GM18499 (cell line): ENCODE data around the gene XPO4.
"Not testable (repeated sequence)": the region's sequence is repeated elsewhere in the genome, so short reads cannot be mapped to it uniquely, and the experiment has no call there.

ENCODE experiments used
- ATAC-seq: cut with Tn5 transposase; IDR thresholded peaks from one replicate; pipeline ENCODE4 v1.9.1; 2021; ENCODE audit warnings: moderate number of reproducible peaks; ENCODE audit not compliant: insufficient read depth, unreplicated experiment

XPO4 gene

GRCh38 chr13:20891768-20892167 is 10.8 kb downstream of the XPO4 start:
- ATAC-seq = no peak

DNA sequence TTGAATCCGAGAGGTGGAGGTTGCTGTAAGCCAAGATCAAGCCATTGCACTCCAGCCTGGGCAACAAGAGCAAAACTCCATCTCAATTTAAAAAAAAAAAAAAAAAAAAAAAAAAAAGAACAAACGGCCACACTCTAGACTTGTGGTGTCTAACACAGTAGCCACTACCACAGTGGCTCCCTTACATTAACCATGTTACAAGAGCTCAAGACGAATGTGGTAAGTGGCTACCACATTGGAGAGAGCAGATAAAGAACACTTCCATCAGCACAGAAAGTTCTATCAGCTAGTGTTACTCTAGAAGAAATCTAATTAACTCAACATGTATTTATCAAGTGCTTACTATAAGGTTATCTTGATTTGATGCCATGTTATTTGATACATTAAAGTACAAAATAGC is 11.5 kb downstream of the XPO4 start:
- no peak for ATAC-seq

DNA sequence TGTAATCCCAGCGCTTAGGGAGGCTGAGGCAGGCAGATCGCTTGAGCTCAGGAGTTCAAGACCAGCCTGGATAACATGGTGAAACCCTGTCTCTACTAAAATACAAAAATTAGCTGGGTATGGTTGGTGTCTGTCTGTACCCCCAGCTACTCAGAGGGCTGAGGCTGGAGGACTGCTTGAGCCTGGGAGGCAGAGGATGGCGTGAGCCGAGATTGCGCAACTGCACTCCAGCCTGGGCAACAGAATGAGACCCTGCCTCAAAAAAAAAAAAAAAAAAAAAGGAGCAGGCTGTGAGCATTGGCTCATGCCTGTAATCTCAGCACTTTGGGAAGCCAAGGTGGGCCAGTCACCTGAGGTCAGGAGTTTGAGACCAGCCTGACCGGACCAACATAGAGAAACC is 12.0 kb downstream of the XPO4 start:
- not testable (repeated sequence) for ATAC-seq

DNA sequence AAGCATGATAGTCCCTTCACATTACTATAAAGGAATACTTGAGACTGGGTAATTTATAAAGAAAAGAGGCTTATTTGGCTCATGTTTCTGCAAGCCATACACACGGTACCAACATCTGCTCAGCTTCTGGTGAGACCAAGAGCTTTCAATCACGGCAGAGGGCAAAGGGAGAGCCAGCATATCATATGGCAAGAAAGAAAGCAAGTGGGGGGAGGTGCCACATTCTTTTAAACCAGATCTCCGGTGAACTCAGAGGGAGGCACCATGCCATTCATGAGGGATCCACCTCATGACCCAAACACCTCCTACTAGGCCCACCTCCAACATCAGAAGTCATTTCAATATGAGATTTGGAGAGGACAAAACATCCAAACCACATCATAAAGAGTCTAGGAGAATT is 20.3 kb downstream of the XPO4 start:
- ATAC-seq = no peak

DNA sequence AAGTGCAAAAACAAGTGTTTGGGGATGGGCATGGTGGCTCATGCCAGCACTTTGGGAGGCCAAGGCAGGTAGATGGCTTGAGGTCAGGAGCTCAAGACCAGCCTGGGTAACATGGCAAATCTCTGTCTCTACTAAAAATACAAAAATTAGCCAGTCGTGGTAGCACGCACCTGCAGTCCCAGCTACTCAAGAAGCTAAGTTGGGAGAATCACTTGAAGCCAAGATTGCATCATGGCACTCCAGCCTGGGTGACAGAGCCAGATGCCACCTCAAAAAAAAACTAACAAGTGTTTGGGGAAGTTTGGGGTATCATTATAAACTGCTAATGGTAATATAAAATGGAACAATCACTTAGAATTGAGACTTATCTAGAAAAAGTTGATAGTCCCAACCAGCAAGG is 24.6 kb downstream of the XPO4 start:
- no peak for ATAC-seq

- ATAC-seq = not testable (repeated sequence)
Measured at GRCh38 chr13:20876802-20877201, 25.7 kb downstream of the XPO4 start.

DNA sequence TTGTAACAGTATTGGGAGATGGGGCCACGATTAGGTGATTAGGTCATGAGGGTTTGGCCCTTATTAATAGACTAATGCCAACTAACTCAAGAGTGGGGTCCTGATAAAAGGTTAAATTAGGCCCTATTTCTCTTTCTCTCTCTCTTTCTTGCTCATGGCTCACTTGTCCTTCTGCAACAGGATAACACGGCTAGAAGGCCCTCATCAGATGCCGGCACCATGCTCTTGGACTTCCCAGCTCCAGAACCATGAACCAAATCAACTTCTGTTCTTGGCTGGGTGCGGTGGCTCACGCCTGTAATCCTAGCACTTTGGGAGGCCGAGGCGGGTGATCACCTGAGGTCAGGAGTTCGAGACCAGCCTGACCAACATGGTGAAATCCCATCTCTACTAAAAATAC is 28.1 kb downstream of the XPO4 start:
- not testable (repeated sequence) for ATAC-seq

DNA sequence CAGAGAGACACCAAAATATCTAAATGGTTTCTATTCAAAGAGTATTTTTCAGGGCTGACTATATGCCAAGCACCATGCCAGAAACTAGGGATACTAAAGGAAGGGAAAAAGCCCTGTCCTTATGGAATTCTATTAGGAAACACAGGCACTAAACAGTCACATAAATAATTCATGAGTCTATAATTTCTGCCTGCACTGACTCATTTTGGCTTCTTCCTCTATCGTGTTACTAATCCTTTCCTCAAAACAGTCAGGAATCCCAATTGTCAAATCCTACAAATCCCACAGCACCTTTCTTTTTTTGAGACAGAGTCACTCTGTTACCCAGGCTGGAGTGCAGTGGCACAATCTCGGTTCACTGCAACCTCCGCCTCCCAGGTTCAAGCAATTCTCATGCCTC is 29.2 kb downstream of the XPO4 start:
- ATAC-seq = no peak

- no peak for ATAC-seq
Measured at GRCh38 chr13:20870829-20871228, 31.7 kb downstream of the XPO4 start.

GRCh38 chr13:20869540-20869939 is 33.0 kb downstream of the XPO4 start:
- ATAC-seq = no peak

DNA sequence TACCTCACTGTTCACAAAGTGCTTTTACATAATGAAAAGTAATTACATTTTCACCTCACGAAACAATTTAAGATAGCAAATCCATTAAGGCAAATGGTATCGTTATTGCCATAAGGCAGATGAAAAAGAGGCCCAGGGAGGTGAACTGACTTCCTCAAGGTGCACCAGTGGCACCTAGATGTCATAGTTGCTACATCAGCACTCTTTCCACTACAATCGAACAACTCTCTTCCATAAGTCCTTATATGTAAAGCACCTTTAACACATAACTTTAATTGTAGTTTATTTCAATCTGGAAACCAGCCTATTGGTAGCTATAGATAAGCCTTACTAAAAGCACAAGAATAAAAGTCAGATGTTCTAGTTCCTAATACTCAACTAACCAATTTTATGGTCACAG is 35.1 kb downstream of the XPO4 start:
- ATAC-seq = no peak

DNA sequence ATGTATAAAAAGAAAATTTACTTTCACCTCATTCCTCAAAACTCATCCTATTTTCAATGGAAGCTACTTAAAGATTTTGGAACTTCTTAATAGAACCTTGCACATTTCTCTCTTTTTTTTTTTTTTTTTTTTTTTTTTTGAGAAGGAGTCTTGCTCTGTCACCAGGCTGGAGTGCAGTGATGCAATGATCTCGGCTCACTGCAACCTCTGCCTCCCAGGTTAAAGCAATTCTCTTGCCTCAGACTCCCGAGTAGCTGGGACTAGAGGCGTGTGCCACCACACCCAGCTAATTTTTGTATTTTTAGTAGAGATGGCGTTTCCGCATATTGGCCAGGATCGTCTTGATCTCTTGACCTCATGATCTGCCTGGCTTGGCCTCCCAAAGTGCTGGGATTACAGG is 40.9 kb downstream of the XPO4 start:
- not testable (repeated sequence) for ATAC-seq

DNA sequence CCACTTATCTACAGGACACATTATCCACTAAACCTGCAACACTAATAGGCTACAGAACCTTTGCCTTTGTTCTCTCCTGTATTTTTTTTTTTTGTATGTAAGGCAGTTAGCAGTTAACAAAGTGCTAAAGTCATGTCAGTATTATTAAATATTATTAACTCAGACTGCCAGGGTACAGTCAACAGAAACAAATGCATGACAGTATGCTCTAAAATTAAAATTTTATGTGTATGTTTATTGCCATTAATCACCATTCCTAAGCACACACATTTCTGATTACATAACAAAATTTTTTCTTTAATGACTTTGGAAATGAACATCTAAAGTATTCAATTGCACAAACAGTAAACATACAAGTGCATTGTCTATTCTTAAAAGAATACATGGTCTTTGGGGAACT is 41.7 kb downstream of the XPO4 start:
- ATAC-seq = no peak

DNA sequence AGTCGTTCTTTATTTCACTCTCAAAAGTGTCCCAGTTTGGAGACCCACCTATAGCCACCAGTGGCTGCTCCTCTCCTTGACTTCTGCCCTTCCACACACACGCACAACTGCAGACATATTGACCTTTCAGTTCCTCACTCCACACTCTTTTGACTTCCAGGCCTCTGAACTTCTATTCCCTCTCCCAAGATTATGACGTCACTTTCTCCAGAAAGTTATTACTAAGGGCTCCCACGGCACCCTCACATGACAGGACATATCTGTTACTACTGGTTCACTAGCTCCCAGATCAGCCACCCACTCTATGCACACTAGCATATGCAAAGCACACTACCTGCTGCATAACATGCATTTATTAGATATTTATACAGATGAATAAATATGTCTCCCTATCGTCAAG is 45.9 kb downstream of the XPO4 start:
- no peak for ATAC-seq

DNA sequence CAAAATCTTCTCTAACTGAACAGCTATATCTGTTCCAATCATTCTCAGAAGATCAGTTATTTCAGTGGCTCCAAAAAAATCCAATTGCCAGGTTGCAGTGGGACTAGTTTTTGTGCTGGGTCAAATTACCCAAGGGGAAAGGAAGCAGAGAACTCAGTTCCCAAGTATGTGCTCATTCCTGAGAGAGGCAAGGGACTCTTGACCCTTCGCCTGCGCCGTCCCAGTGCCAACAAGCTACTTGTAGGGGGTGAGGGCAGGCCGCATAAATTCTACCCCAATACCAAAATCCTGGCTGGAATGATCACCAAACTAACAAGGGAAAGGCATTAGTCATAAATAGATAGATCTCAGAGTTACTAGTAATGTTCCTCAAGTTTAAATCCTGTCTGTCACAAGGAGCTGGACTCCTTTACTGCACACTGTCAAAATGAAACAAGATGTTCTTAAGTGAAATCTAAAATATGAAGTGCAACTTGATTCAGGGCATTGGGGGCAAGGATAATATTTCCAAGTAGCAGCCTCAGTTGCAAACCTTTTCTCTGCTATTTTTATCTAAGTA is 50.6 kb downstream of the XPO4 start:
- no peak for ATAC-seq

DNA sequence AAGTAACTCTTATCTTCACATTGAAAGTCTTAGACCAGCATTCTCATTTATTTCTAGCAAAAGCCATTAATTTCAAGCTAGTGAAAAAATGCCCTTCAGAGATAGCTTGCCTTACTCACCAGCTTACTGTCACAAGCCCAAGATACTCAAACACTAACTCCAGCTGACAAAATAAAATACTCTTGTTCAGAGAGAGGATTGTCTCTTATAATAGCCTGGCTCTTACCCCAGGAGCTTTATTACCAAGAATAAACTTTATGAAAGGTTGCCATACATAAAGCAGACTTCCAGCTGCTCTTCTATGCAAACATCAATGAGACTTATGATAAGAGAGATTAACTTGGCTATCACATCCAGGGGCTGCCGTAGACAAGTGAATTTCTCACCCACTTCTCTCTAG is 53.6 kb downstream of the XPO4 start:
- no peak for ATAC-seq

GRCh38 chr13:20848203-20848602 is 54.3 kb downstream of the XPO4 start:
- no peak for ATAC-seq

DNA sequence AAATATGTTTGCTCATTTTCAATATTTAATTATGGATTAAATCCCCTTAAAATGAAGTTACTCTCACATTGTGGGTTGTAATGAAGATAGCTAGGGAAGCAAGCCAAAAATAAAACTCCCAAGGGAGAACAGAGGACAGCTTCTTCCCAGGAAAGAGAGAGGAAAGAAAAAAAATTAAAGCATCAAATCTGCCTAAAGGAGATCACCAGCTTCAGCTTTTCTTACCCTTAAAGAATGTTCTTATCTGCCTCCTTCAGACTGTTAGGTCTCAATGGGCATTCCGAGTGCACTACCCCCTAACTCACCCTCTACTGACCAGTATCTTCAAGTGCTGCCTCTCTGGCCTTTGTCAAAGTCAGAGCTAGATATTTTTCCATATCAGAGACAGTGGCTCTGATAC is 55.2 kb downstream of the XPO4 start:
- ATAC-seq = no peak

- no peak for ATAC-seq
Measured at GRCh38 chr13:20843166-20843565, 59.4 kb downstream of the XPO4 start.

GRCh38 chr13:20840568-20840967 is 62.0 kb downstream of the XPO4 start:
- ATAC-seq = no peak

GRCh38 chr13:20833900-20834679 is 68.5 kb downstream of the XPO4 start:
- ATAC-seq = no peak

DNA sequence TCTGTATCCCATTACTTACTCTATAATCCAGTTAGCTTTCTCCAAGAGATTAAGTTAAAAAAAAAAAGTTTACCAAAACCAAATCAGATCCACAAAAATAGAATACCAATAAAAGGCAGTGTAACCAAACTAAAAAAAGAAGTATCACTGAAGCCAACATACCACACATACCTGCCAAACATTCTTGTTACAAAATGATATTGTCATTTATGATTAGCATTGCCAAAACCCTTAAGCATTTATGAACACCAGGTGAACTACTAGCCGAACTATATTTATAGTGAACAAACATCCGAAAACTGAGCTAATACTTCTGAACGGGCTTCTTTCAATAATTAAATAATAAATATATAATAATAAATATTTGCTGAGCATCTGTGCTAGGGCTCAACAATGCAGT is 69.7 kb downstream of the XPO4 start:
- no peak for ATAC-seq
